ENCODE data around the gene DALRD3. TPM values are rescaled to one million over a fixed set of nuclear protein-coding genes. Genes with fewer than 3 reads are reported as not detected.

DALRD3 gene
- total RNA-seq, 1 experiment from 2014 or later = 13.2 TPM

GRCh38 chr3:49054344-49054862 is 36.0 kb upstream of the DALRD3 start:
- H3K36me3 ChIP-seq (ENCODE audit: insufficient read depth, low read length, poor library complexity, severe bottlenecking) = peaks cover 16% of the 10 kb centered on the region
- POLR2A ChIA-PET (ENCODE audit: low non-redundant PET) = interaction anchor here (0.6 kb wide), 1 partner anchor 497 kb away, joined by 14 read pairs; no protein-coding TSS in a partner anchor
- no TSS peak for BruUV-seq (replicated peaks)
- intact Hi-C loops (cut with micrococcal nuclease; ENCODE audit: unreplicated experiment) = no loop called here
- no peaks in the 10 kb centered on the region for H3K9me3 ChIP-seq (ENCODE audit: low read depth, low read length, poor library complexity, severe bottlenecking)
- TF ChIP-seq CTCF (conservative IDR thresholded peaks at IDR 0.05; ENCODE audit: low read depth, low read length) (no peak), EZH2 (IDR thresholded peaks at IDR 0.05; ENCODE audit: borderline replicate concordance, low read depth, low read length, poor library complexity, severe bottlenecking) (no peak)
- no peak overlapping the region for H3K27ac ChIP-seq (ENCODE audit: low read depth, low read length, poor library complexity, severe bottlenecking)
- H3K27me3 ChIP-seq (replicated peaks; ENCODE audit: insufficient read depth, low read depth, low read length, poor library complexity) = no peaks in the 10 kb centered on the region
- H3K4me3 ChIP-seq (ENCODE audit: low read depth, low read length, poor library complexity, severe bottlenecking) = no peak overlapping the region
- CTCF ChIA-PET = no interaction called here
- DNase-seq (ENCODE audit: low spot score) = no peak
- H3K4me1 ChIP-seq (ENCODE audit: insufficient read depth, low read length, poor library complexity, severe bottlenecking) = no peaks in the 10 kb centered on the region

- DNase-seq (ENCODE audit: low spot score) = no peak
- TF ChIP-seq CTCF (conservative IDR thresholded peaks at IDR 0.05; ENCODE audit: low read depth, low read length) (no peak), EZH2 (IDR thresholded peaks at IDR 0.05; ENCODE audit: borderline replicate concordance, low read depth, low read length, poor library complexity, severe bottlenecking) (no peak)
- intact Hi-C loops (cut with micrococcal nuclease; ENCODE audit: unreplicated experiment) = no loop called here
- no peaks in the 10 kb centered on the region for H3K9me3 ChIP-seq (ENCODE audit: low read depth, low read length, poor library complexity, severe bottlenecking)
- ChIA-PET CTCF (no interaction called here), POLR2A (ENCODE audit: low non-redundant PET) (no interaction called here)
- H3K4me1 ChIP-seq (ENCODE audit: insufficient read depth, low read length, poor library complexity, severe bottlenecking) = no peaks in the 10 kb centered on the region
- peaks cover 16% of the 10 kb centered on the region for H3K36me3 ChIP-seq (ENCODE audit: insufficient read depth, low read length, poor library complexity, severe bottlenecking)
- no peaks in the 10 kb centered on the region for H3K27me3 ChIP-seq (replicated peaks; ENCODE audit: insufficient read depth, low read depth, low read length, poor library complexity)
- BruUV-seq (replicated peaks) = no TSS peak
- no peak overlapping the region for H3K4me3 ChIP-seq (ENCODE audit: low read depth, low read length, poor library complexity, severe bottlenecking)
- no peak overlapping the region for H3K27ac ChIP-seq (ENCODE audit: low read depth, low read length, poor library complexity, severe bottlenecking)
Observed at GRCh38 chr3:49053543-49053942, 35.2 kb upstream of the DALRD3 start.

GRCh38 chr3:49035281-49035680 is 16.9 kb upstream of the DALRD3 start:
- Histone ChIP-seq H3K4me3 (ENCODE audit: low read depth, low read length, poor library complexity, severe bottlenecking) (no peak overlapping the region), H3K27me3 (replicated peaks; ENCODE audit: insufficient read depth, low read depth, low read length, poor library complexity) (no peaks in the 10 kb centered on the region), H3K36me3 (ENCODE audit: insufficient read depth, low read length, poor library complexity, severe bottlenecking) (peaks cover 14% of the 10 kb centered on the region), H3K4me1 (ENCODE audit: insufficient read depth, low read length, poor library complexity, severe bottlenecking) (no peaks in the 10 kb centered on the region), H3K9me3 (ENCODE audit: low read depth, low read length, poor library complexity, severe bottlenecking) (no peaks in the 10 kb centered on the region), H3K27ac (ENCODE audit: low read depth, low read length, poor library complexity, severe bottlenecking) (no peak overlapping the region)
- intact Hi-C loops (cut with micrococcal nuclease; ENCODE audit: unreplicated experiment) = no loop called here
- no TSS peak for BruUV-seq (replicated peaks)
- ChIA-PET POLR2A (ENCODE audit: low non-redundant PET) (no interaction called here), CTCF (no interaction called here)
- DNase-seq (ENCODE audit: low spot score) = no peak
- TF ChIP-seq EZH2 (IDR thresholded peaks at IDR 0.05; ENCODE audit: borderline replicate concordance, low read depth, low read length, poor library complexity, severe bottlenecking) = no peak
- TF ChIP-seq CTCF (conservative IDR thresholded peaks at IDR 0.05; ENCODE audit: low read depth, low read length) = no peak

All from A673 (cell line).